Activated CD4-positive, alpha-beta memory T cell treated with anti-CD3 and anti-CD28 coated beads for 36 hours (primary cell): ENCODE results near the gene GPATCH1. TPM values are rescaled to one million over a fixed set of nuclear protein-coding genes. Genes with fewer than 3 reads are reported as not detected.

ENCODE experiments used
- CTCF ChIA-PET: fragments of 350-600 bp; sonication (Branson Sonifier 250); formaldehyde crosslinking; loops from one replicate; lab custom pipeline; 2021; ENCODE audit warnings: antibody characterized with exemption, inconsistent platforms; lab: Charles Lee
- POLR2A ChIA-PET: fragments of 350-600 bp; sonication (Branson Sonifier 250); formaldehyde crosslinking; loops from one replicate; lab custom pipeline; 2021; ENCODE audit warnings: antibody characterized with exemption; lab: Charles Lee
- DNase-seq: peaks from one replicate; pipeline ENCODE4 v3.0.0-alpha.2; 2020
- H3K27ac Mint-ChIP-seq: one replicate; pipeline ENCODE4 v1.8.0; 2021; ENCODE audit warnings: mixed read lengths
- H3K27me3 Mint-ChIP-seq: one replicate; pipeline ENCODE4 v1.8.0; 2021; ENCODE audit warnings: mixed read lengths
- H3K36me3 Mint-ChIP-seq: one replicate; pipeline ENCODE4 v1.8.0; 2021; ENCODE audit warnings: mixed read lengths
- H3K4me1 Mint-ChIP-seq: one replicate; pipeline ENCODE4 v1.8.0; 2021; ENCODE audit warnings: low read depth, mixed read lengths
- H3K4me3 Mint-ChIP-seq: one replicate; pipeline ENCODE4 v1.8.0; 2021; ENCODE audit warnings: mild to moderate bottlenecking, mixed read lengths
- H3K9me3 Mint-ChIP-seq: one replicate; pipeline ENCODE4 v1.8.0; 2021; ENCODE audit warnings: mixed read lengths
- intact Hi-C: fragments of 100-400 bp; cut with micrococcal nuclease; formaldehyde crosslinking; loops from one replicate; pipeline ENCODE4 v1.15.1; 2023
- total RNA-seq, 2 experiments: library from RNA; stranded (reverse); gene quantifications; one replicate each; pipeline ENCODE4 v1.2.3, GENCODE V29; 2021

The GPATCH1 gene
- total RNA-seq, 2 experiments from 2014 or later = 8.9 to 9.9 TPM

GRCh38 chr19:33066543-33066942 is 14.4 kb upstream of the GPATCH1 start:
- H3K9me3 Mint-ChIP-seq = no peaks in the 10 kb centered on the region
- peaks cover 2% of the 10 kb centered on the region for H3K4me1 Mint-ChIP-seq
- H3K27ac Mint-ChIP-seq = no peak overlapping the region
- H3K4me3 Mint-ChIP-seq = no peak overlapping the region
- DNase-seq = no peak
- ChIA-PET CTCF (interaction anchor here (0.6 kb wide), 1 partner anchor 258 kb away, joined by 4 read pairs; no protein-coding TSS in a partner anchor), POLR2A (no interaction called here)
- no peaks in the 10 kb centered on the region for H3K36me3 Mint-ChIP-seq
- intact Hi-C loops = no loop called here
- H3K27me3 Mint-ChIP-seq = peaks cover 20% of the 10 kb centered on the region

GRCh38 chr19:33067121-33067520 is 13.9 kb upstream of the GPATCH1 start:
- Mint-ChIP-seq H3K36me3 (no peaks in the 10 kb centered on the region), H3K9me3 (no peaks in the 10 kb centered on the region), H3K4me1 (peaks cover 2% of the 10 kb centered on the region), H3K27me3 (peaks cover 19% of the 10 kb centered on the region), H3K4me3 (no peak overlapping the region), H3K27ac (no peak overlapping the region)
- POLR2A ChIA-PET = no interaction called here
- intact Hi-C loops = no loop called here
- CTCF ChIA-PET = interaction anchor here (0.6 kb wide), 1 partner anchor 258 kb away, joined by 4 read pairs; no protein-coding TSS in a partner anchor
- no peak for DNase-seq

- peaks cover 4% of the 10 kb centered on the region for H3K27me3 Mint-ChIP-seq
- intact Hi-C loops = no loop called here
- H3K4me3 Mint-ChIP-seq = no peak overlapping the region
- no peaks in the 10 kb centered on the region for H3K9me3 Mint-ChIP-seq
- CTCF ChIA-PET = no interaction called here
- H3K36me3 Mint-ChIP-seq = no peaks in the 10 kb centered on the region
- no peaks in the 10 kb centered on the region for H3K4me1 Mint-ChIP-seq
- POLR2A ChIA-PET = no interaction called here
- no peak for DNase-seq
- no peak overlapping the region for H3K27ac Mint-ChIP-seq
Measured at GRCh38 chr19:33071887-33072286, 9.1 kb upstream of the GPATCH1 start.

- CTCF ChIA-PET = no interaction called here
- intact Hi-C loops = no loop called here
- DNase-seq = no peak
- POLR2A ChIA-PET = no interaction called here
- Mint-ChIP-seq H3K27me3 (peaks cover 4% of the 10 kb centered on the region), H3K9me3 (no peaks in the 10 kb centered on the region), H3K27ac (no peak overlapping the region), H3K4me3 (no peak overlapping the region), H3K36me3 (no peaks in the 10 kb centered on the region), H3K4me1 (peaks cover 2% of the 10 kb centered on the region)
Measured at GRCh38 chr19:33075519-33075918, 5.5 kb upstream of the GPATCH1 start.

- H3K36me3 Mint-ChIP-seq = peaks cover 13% of the 10 kb centered on the region
- no peak for DNase-seq
- H3K27ac Mint-ChIP-seq = no peak overlapping the region
- peaks cover 20% of the 10 kb centered on the region for H3K4me1 Mint-ChIP-seq
- ChIA-PET CTCF (no interaction called here), POLR2A (no interaction called here)
- no peaks in the 10 kb centered on the region for H3K27me3 Mint-ChIP-seq
- no peaks in the 10 kb centered on the region for H3K9me3 Mint-ChIP-seq
- intact Hi-C loops = no loop called here
- H3K4me3 Mint-ChIP-seq = no peak overlapping the region
Measured at GRCh38 chr19:33085570-33086128, 4.7 kb downstream of the GPATCH1 start.

- POLR2A ChIA-PET = no interaction called here
- no peak for DNase-seq
- intact Hi-C loops = no loop called here
- no peaks in the 10 kb centered on the region for H3K27me3 Mint-ChIP-seq
- CTCF ChIA-PET = no interaction called here
- no peak overlapping the region for H3K4me3 Mint-ChIP-seq
- peaks cover 16% of the 10 kb centered on the region for H3K36me3 Mint-ChIP-seq
- H3K27ac Mint-ChIP-seq = no peak overlapping the region
- no peaks in the 10 kb centered on the region for H3K9me3 Mint-ChIP-seq
- peaks cover 7% of the 10 kb centered on the region for H3K4me1 Mint-ChIP-seq
Measured at GRCh38 chr19:33086955-33087354, 6.0 kb downstream of the GPATCH1 start.

GRCh38 chr19:33089010-33089409 is 8.0 kb downstream of the GPATCH1 start:
- Mint-ChIP-seq H3K9me3 (no peaks in the 10 kb centered on the region), H3K36me3 (peaks cover 18% of the 10 kb centered on the region), H3K27me3 (no peaks in the 10 kb centered on the region), H3K4me3 (no peak overlapping the region), H3K4me1 (no peaks in the 10 kb centered on the region), H3K27ac (no peak overlapping the region)
- ChIA-PET POLR2A (no interaction called here), CTCF (no interaction called here)
- intact Hi-C loops = no loop called here
- no peak for DNase-seq

- no peak overlapping the region for H3K4me3 Mint-ChIP-seq
- CTCF ChIA-PET = no interaction called here
- H3K36me3 Mint-ChIP-seq = peaks cover 26% of the 10 kb centered on the region
- H3K9me3 Mint-ChIP-seq = no peaks in the 10 kb centered on the region
- H3K4me1 Mint-ChIP-seq = no peaks in the 10 kb centered on the region
- no peak for DNase-seq
- intact Hi-C loops = no loop called here
- POLR2A ChIA-PET = no interaction called here
- no peaks in the 10 kb centered on the region for H3K27me3 Mint-ChIP-seq
- H3K27ac Mint-ChIP-seq = no peak overlapping the region
Measured at GRCh38 chr19:33090179-33090578, 9.2 kb downstream of the GPATCH1 start.

- intact Hi-C loops = no loop called here
- H3K27ac Mint-ChIP-seq = no peak overlapping the region
- H3K27me3 Mint-ChIP-seq = no peaks in the 10 kb centered on the region
- ChIA-PET CTCF (no interaction called here), POLR2A (no interaction called here)
- H3K4me1 Mint-ChIP-seq = no peaks in the 10 kb centered on the region
- H3K36me3 Mint-ChIP-seq = peaks cover 46% of the 10 kb centered on the region
- no peak overlapping the region for H3K4me3 Mint-ChIP-seq
- no peaks in the 10 kb centered on the region for H3K9me3 Mint-ChIP-seq
- DNase-seq = no peak
Measured at GRCh38 chr19:33093420-33094210, 12.6 kb downstream of the GPATCH1 start.

GRCh38 chr19:33094436-33095067 is 13.6 kb downstream of the GPATCH1 start:
- DNase-seq = no peak
- Mint-ChIP-seq H3K9me3 (no peaks in the 10 kb centered on the region), H3K4me3 (no peak overlapping the region), H3K36me3 (peaks cover 44% of the 10 kb centered on the region), H3K27ac (no peak overlapping the region), H3K27me3 (no peaks in the 10 kb centered on the region), H3K4me1 (no peaks in the 10 kb centered on the region)
- ChIA-PET POLR2A (no interaction called here), CTCF (interaction anchor here (0.7 kb wide), 1 partner anchor 123 kb away, joined by 3 read pairs; no protein-coding TSS in a partner anchor)
- intact Hi-C loops = no loop called here

- Mint-ChIP-seq H3K4me1 (no peaks in the 10 kb centered on the region), H3K36me3 (peaks cover 40% of the 10 kb centered on the region), H3K4me3 (no peak overlapping the region), H3K9me3 (no peaks in the 10 kb centered on the region), H3K27ac (no peak overlapping the region), H3K27me3 (no peaks in the 10 kb centered on the region)
- no peak for DNase-seq
- ChIA-PET POLR2A (no interaction called here), CTCF (no interaction called here)
- intact Hi-C loops = no loop called here
Measured at GRCh38 chr19:33096005-33096404, 15.0 kb downstream of the GPATCH1 start.

- ChIA-PET CTCF (interaction anchor here (1.0 kb wide), 1 partner anchor 408 kb away, joined by 3 read pairs; no protein-coding TSS in a partner anchor), POLR2A (no interaction called here)
- intact Hi-C loops = no loop called here
- Mint-ChIP-seq H3K27ac (no peak overlapping the region), H3K36me3 (peaks cover 51% of the 10 kb centered on the region), H3K4me1 (no peaks in the 10 kb centered on the region), H3K27me3 (no peaks in the 10 kb centered on the region), H3K4me3 (no peak overlapping the region), H3K9me3 (no peaks in the 10 kb centered on the region)
- DNase-seq = no peak
Measured at GRCh38 chr19:33098055-33098534, 17.1 kb downstream of the GPATCH1 start.
